Measurements from ENCODE around the gene PDIK1L. TPM values are rescaled to one million over a fixed set of nuclear protein-coding genes. Genes with fewer than 3 reads are reported as not detected.
A peak's percentile ranks its signal among the peaks of the same experiment; 100 is the strongest.

The PDIK1L gene
- total and polyA plus RNA-seq, 9 of the 15 experiments (the other 6 are each of a cell fraction or from before 2014, with no cell fraction given) = 12.8 to 30.2 (median 21.5) TPM

DNA sequence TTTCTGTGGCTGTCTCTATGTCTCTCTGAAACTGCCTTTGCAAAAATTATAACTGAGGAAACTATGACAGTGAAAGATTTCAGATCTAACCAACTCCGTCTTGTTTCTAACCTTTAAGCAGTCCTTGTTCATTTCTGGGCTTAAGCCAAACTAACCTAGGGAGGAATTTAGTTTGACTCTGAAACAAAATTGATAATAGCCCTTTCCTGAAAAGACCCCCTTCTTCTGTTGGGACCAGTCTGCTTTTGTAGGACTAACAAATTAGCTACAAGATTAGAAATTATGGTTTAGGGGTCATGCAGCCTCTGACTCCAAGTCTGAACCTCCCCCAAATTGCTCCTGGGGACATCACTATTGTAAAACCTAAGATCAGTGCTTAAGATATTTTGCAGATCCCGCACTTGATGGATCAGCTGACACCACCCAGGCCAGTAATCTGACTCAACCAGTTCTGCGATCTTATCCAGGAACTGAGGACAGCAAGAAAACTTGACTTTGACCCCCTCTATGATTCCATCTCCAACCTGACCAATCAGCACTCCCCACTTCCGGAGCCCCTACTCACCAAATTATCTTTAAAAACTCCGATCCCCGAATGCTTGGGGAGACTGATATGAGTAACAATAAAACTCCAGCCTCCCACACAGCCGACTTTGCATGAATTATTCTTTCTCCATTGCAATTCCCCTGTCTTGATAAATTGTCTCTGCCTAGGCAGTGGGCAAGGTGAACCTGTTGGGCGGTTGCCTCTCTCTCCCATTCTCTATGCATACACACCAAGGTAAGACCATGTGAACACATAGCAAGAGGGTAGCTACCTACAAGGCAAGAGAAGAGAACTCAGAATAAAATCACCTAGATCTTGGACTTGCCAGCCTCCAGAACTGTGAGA is 33.1 kb upstream of the PDIK1L start (continued):
- TF ChIP-seq ZNF318 (IDR thresholded peaks at IDR 0.05; ENCODE audit: borderline replicate concordance in 1 of 2, low read depth in 1 of 2) = peak in 1 of 2 experiments; percentile 52; a peak in 1 of 4 replicates
- TF ChIP-seq RBM25 (IDR thresholded peaks at IDR 0.05; ENCODE audit: low read depth, low read length, severe bottlenecking) = no peak
- TF ChIP-seq PTBP1 (IDR thresholded peaks at IDR 0.05; ENCODE audit: low read depth, low read length) = no peak
- no peak for TF ChIP-seq LARP7 (IDR thresholded peaks at IDR 0.05)
- TF ChIP-seq HOMEZ (CRISPR knock-in tag; IDR thresholded peaks at IDR 0.05) = no peak
- TF ChIP-seq, protein P1, sequence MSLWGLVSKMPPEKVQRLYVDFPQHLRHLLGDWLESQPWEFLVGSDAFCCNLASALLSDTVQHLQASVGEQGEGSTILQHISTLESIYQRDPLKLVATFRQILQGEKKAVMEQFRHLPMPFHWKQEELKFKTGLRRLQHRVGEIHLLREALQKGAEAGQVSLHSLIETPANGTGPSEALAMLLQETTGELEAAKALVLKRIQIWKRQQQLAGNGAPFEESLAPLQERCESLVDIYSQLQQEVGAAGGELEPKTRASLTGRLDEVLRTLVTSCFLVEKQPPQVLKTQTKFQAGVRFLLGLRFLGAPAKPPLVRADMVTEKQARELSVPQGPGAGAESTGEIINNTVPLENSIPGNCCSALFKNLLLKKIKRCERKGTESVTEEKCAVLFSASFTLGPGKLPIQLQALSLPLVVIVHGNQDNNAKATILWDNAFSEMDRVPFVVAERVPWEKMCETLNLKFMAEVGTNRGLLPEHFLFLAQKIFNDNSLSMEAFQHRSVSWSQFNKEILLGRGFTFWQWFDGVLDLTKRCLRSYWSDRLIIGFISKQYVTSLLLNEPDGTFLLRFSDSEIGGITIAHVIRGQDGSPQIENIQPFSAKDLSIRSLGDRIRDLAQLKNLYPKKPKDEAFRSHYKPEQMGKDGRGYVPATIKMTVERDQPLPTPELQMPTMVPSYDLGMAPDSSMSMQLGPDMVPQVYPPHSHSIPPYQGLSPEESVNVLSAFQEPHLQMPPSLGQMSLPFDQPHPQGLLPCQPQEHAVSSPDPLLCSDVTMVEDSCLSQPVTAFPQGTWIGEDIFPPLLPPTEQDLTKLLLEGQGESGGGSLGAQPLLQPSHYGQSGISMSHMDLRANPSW (CRISPR knock-in tag; IDR thresholded peaks at IDR 0.05) = no peak
- TF ChIP-seq CREB1 (IDR thresholded peaks at IDR 0.05) = no peak
- no peak for TF ChIP-seq CREB1 (CRISPR knock-in tag; IDR thresholded peaks at IDR 0.05)
- TF ChIP-seq ZNF507 (tag; conservative IDR thresholded peaks at IDR 0.05) = no peak
- no peak for TF ChIP-seq SP1 (CRISPR knock-in tag; IDR thresholded peaks at IDR 0.05)
- TF ChIP-seq RAD21 (CRISPR knock-in tag; conservative IDR thresholded peaks at IDR 0.05 in 1 of 2, IDR thresholded peaks at IDR 0.05 in 1 of 2) = no peak
- peak; percentile 50 for TF ChIP-seq TEAD4 (IDR thresholded peaks at IDR 0.05; ENCODE audit: low read length)
- TF ChIP-seq TEAD4 (CRISPR knock-in tag; IDR thresholded peaks at IDR 0.05; ENCODE audit: borderline replicate concordance) = no peak
- TF ChIP-seq HOXB6 (CRISPR knock-in tag; IDR thresholded peaks at IDR 0.05; ENCODE audit: borderline replicate concordance) = no peak
- TF ChIP-seq NCOA4 (IDR thresholded peaks at IDR 0.05; ENCODE audit: partially characterized antibody) = no peak
